Sigmoid colon (tissue), 7 donors: ENCODE results near the gene TCTN1. TPM values are rescaled to one million over a fixed set of nuclear protein-coding genes. Genes with fewer than 3 reads are reported as not detected.
"Not testable (repeated sequence)": the region's sequence is repeated elsewhere in the genome, so short reads cannot be mapped to it uniquely, and the experiment has no call there.

ENCODE experiments used
- DNase-seq: peaks from one replicate; pipeline ENCODE4 v3.0.0-alpha.2; 2019
- H3K27ac ChIP-seq, 4 donors: fragments of 200-600 bp; sonication (generic); one replicate each; pipeline ENCODE4 v1.5.1; 2016 to 2019; ENCODE audit warnings: mild to moderate bottlenecking in 1 of 4
- H3K27me3 ChIP-seq, 3 donors: fragments of 200-600 bp; sonication (generic); one replicate each; pipeline ENCODE4 v1.5.1; 2019; ENCODE audit warnings: mild to moderate bottlenecking in 1 of 3
- H3K36me3 ChIP-seq, 4 donors: fragments of 200-600 bp; sonication (generic); one replicate each; pipeline ENCODE4 v1.5.1; 2016 to 2019
- H3K4me1 ChIP-seq, 4 donors: fragments of 200-600 bp; sonication (generic); one replicate each; pipeline ENCODE4 v1.5.1; 2017 to 2019
- H3K4me3 ChIP-seq, 4 donors: fragments of 200-600 bp; sonication (generic); one replicate each; pipeline ENCODE4 v1.5.1; 2017 to 2019; ENCODE audit warnings: mild to moderate bottlenecking in 2 of 4, moderate library complexity in 1 of 4
- H3K9me3 ChIP-seq, 4 donors: fragments of 200-600 bp in 3 of 4; sonication (generic) in 3 of 4; one replicate each; pipeline versions ENCODE4 v1.5.1 to v1.6.1; 2013 to 2019
- CTCF ChIP-seq, 4 experiments: fragments of 450-650 bp in 3 of 4; fragments of 200-600 bp in 1 of 4; IDR thresholded peaks; one replicate each; pipeline ENCODE4 v1.5.1; 2016 to 2019; ENCODE audit warnings: antibody characterized with exemption in 4 of 4, mild to moderate bottlenecking in 3 of 4, moderate library complexity in 2 of 4
- EP300 ChIP-seq, 4 donors: sonication (generic); formaldehyde crosslinking; IDR thresholded peaks; one replicate each; pipeline ENCODE4 v1.6.1; 2017; ENCODE audit warnings: antibody characterized with exemption in 4 of 4
- POLR2A ChIP-seq, 2 donors: fragments of 450-650 bp; IDR thresholded peaks; one replicate each; pipeline ENCODE4 v1.6.1; 2016; ENCODE audit warnings: antibody characterized with exemption in 2 of 2, mild to moderate bottlenecking in 2 of 2, moderate library complexity in 2 of 2
- POLR2AphosphoS5 ChIP-seq, 4 donors: sonication (generic); formaldehyde crosslinking; IDR thresholded peaks; one replicate each; pipeline ENCODE4 v1.6.1; 2017; ENCODE audit warnings: antibody characterized with exemption in 4 of 4
- WGBS, 2 donors: extraction: QIAGEN DNeasy Blood & Tissue Kit; methylation state at CpG; one replicate each; pipeline ENCODE4 v1.1.7; 2013; 5-methylcytosine and 5-hydroxymethylcytosine counted together
- intact Hi-C: fragments of 100-400 bp; cut with DNase I; formaldehyde crosslinking; loops from one replicate; pipeline ENCODE4 v1.15.1; 2023
- polyA plus RNA-seq, 3 donors: library from polyadenylated mRNA; stranded (reverse); fragments of 200-250 nt; gene quantifications; one replicate each; pipeline ENCODE4 v1.2.3, GENCODE V29; 2013
- total RNA-seq, 4 donors: library from RNA; depleted of rRNA; stranded (reverse); fragments of >200 nt; gene quantifications; one replicate each; pipeline ENCODE4 v1.1.0, GENCODE V29; 2016
- donor health status: healthy with polysubstance abuse.
- donor health status: Bipolar disorder and iron deficiency.
- donor health status: healthy.

TCTN1 gene
- total and polyA plus RNA-seq, 7 donors: 0.92 to 38.6 (median 34.6) TPM

GRCh38 chr12:110590059-110590458 is 23.9 kb upstream of the TCTN1 start:
- no peaks in the 10 kb centered on the region for H3K9me3 ChIP-seq
- H3K27me3 ChIP-seq: no peaks in the 10 kb centered on the region
- no peak for TF ChIP-seq POLR2A (IDR thresholded peaks at IDR 0.05)
- no peak for TF ChIP-seq EP300 (IDR thresholded peaks at IDR 0.05)
- TF ChIP-seq CTCF (IDR thresholded peaks at IDR 0.05): no peak
- no peak for TF ChIP-seq POLR2AphosphoS5 (IDR thresholded peaks at IDR 0.05)
- intact Hi-C loops: no loop called here
- H3K4me3 ChIP-seq: no peak overlapping the region
- no peaks in the 10 kb centered on the region for H3K36me3 ChIP-seq
- peaks cover 0 to 19% (median 13%) of the 10 kb centered on the region in 4 donors for H3K4me1 ChIP-seq
- H3K27ac ChIP-seq: peak overlapping the region in 2 of 4 donors; percentile 46 to 58
- WGBS, 2 donors: 96 to 97% methylated on average over 1 of the region's 1 CpG
- DNase-seq: no peak

- H3K4me1 ChIP-seq: peaks cover 0 to 11% (median 5%) of the 10 kb centered on the region in 4 donors
- TF ChIP-seq EP300 (IDR thresholded peaks at IDR 0.05) (no peak), CTCF (IDR thresholded peaks at IDR 0.05) (no peak), POLR2A (IDR thresholded peaks at IDR 0.05) (no peak), POLR2AphosphoS5 (IDR thresholded peaks at IDR 0.05) (no peak)
- no peaks in the 10 kb centered on the region for H3K36me3 ChIP-seq
- 13 to 19% methylated on average over 3 of the region's 3 CpGs for WGBS, 2 donors
- H3K27me3 ChIP-seq: no peaks in the 10 kb centered on the region
- no peak overlapping the region for H3K4me3 ChIP-seq
- no peak for DNase-seq
- peak overlapping the region; percentile 46 to 58 (median 52) for H3K27ac ChIP-seq
- H3K9me3 ChIP-seq: no peaks in the 10 kb centered on the region
- intact Hi-C loops: no loop called here
Observed at GRCh38 chr12:110590806-110591326, 23.1 kb upstream of the TCTN1 start.

GRCh38 chr12:110591451-110592051 is 22.4 kb upstream of the TCTN1 start:
- H3K36me3 ChIP-seq: no peaks in the 10 kb centered on the region
- 18 to 63% methylated on average over 7 of the region's 7 CpGs for WGBS, 2 donors
- H3K4me3 ChIP-seq: no peak overlapping the region
- TF ChIP-seq POLR2AphosphoS5 (IDR thresholded peaks at IDR 0.05) (no peak), CTCF (IDR thresholded peaks at IDR 0.05) (no peak), POLR2A (IDR thresholded peaks at IDR 0.05) (no peak), EP300 (IDR thresholded peaks at IDR 0.05) (no peak)
- intact Hi-C loops: no loop called here
- H3K27me3 ChIP-seq: no peaks in the 10 kb centered on the region
- DNase-seq: no peak
- H3K27ac ChIP-seq: peak overlapping the region; percentile 46 to 58 (median 52)
- peaks cover 0 to 9% (median 3%) of the 10 kb centered on the region in 4 donors for H3K4me1 ChIP-seq
- no peaks in the 10 kb centered on the region for H3K9me3 ChIP-seq

- H3K4me3 ChIP-seq: no peak overlapping the region
- no peak for DNase-seq
- H3K9me3 ChIP-seq: no peaks in the 10 kb centered on the region
- intact Hi-C loops: no loop called here
- TF ChIP-seq EP300 (IDR thresholded peaks at IDR 0.05) (no peak), POLR2A (IDR thresholded peaks at IDR 0.05) (no peak), POLR2AphosphoS5 (IDR thresholded peaks at IDR 0.05) (no peak), CTCF (IDR thresholded peaks at IDR 0.05) (no peak)
- H3K27ac ChIP-seq: peak overlapping the region in 1 of 4 donors; percentile 46
- peaks cover 0 to 9% (median 3%) of the 10 kb centered on the region in 4 donors for H3K4me1 ChIP-seq
- H3K36me3 ChIP-seq: no peaks in the 10 kb centered on the region
- WGBS, 2 donors: 40 to 70% methylated on average over 5 of the region's 5 CpGs
- H3K27me3 ChIP-seq: no peaks in the 10 kb centered on the region
Observed at GRCh38 chr12:110592078-110592477, 21.9 kb upstream of the TCTN1 start.

GRCh38 chr12:110592919-110593318 is 21.0 kb upstream of the TCTN1 start:
- WGBS, 2 donors: 78 to 91% methylated on average over 4 of the region's 4 CpGs
- H3K4me1 ChIP-seq, H3K4me3 ChIP-seq, H3K27me3 ChIP-seq, DNase-seq, H3K36me3 ChIP-seq, H3K9me3 ChIP-seq, intact Hi-C loops, H3K27ac ChIP-seq: not testable (repeated sequence)
